ENCODE measurements around the gene DLGAP1.
"Not testable (repeated sequence)": the region's sequence is repeated elsewhere in the genome, so short reads cannot be mapped to it uniquely, and the experiment has no call there.

DNA sequence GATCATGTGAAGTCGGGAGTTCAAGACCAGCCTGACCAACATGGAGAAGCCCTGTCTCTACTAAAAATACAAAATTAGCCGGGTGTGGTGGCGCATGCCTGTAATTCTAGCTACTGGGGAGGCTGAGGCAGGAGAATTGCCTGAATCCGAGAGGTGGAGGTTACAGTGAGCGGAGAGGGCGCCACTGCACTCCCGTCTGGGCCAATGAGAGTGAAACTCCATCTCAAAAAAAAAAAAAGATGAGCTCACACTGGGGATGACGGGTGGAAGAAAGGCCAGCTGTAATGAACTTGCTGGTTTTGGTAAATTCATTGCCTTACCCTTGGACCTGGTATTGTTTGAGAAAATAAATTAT lies 847.0 kb downstream of the DLGAP1 start:
- not testable (repeated sequence) for TF ChIP-seq YY1 (IDR thresholded peaks at IDR 0.05; ENCODE audit: insufficient read depth, insufficient read length); ZNF274 (IDR thresholded peaks at IDR 0.05; ENCODE audit: low read depth, low read length); SUZ12 (IDR thresholded peaks at IDR 0.05; ENCODE audit: extremely low read depth, insufficient read depth, insufficient read length)
